WTC11 (cell line): Measurements from ENCODE around the gene FBXW9.

Experiments used
- ELF4 ChIP-seq: sonication (generic); formaldehyde crosslinking; IDR thresholded peaks from 2 replicates; pipeline ENCODE4 v1.8.1; 2022; ENCODE audit warnings: low read depth, mild to moderate bottlenecking, moderate library complexity, missing genetic modification reagents
- FOXK1 ChIP-seq: sonication (generic); formaldehyde crosslinking; IDR thresholded peaks from 2 replicates; pipeline ENCODE4 v1.8.0; 2022; ENCODE audit warnings: mild to moderate bottlenecking, moderate library complexity, missing genetic modification reagents
- KAT7 ChIP-seq: sonication (generic); formaldehyde crosslinking; IDR thresholded peaks from 2 replicates; pipeline ENCODE4 v1.8.1; 2023; ENCODE audit warnings: missing genetic modification reagents, mild to moderate bottlenecking, borderline replicate concordance
- TP53 ChIP-seq: sonication (generic); formaldehyde crosslinking; IDR thresholded peaks from 2 replicates; pipeline ENCODE4 v1.8.1; 2023; ENCODE audit warnings: mild to moderate bottlenecking, missing genetic modification reagents
- ZNF416 ChIP-seq: fragments of 250-450 bp; sonication (Bioruptor Pico); IDR thresholded peaks from 2 replicates; pipeline ENCODE4 v1.9.0; 2021; ENCODE audit warnings: mild to moderate bottlenecking, inconsistent platforms
- TF ChIP-seq, protein P1 (sequence below): sonication (generic); formaldehyde crosslinking; IDR thresholded peaks from 2 replicates; pipeline ENCODE4 v1.8.0; 2023; ENCODE audit warnings: missing genetic modification reagents
- TF ChIP-seq, protein P2 (sequence below): sonication (generic); formaldehyde crosslinking; IDR thresholded peaks from 2 replicates; pipeline ENCODE4 v1.8.0; 2022; ENCODE audit warnings: mild to moderate bottlenecking, missing genetic modification reagents
- TF ChIP-seq, protein P3 (sequence below): fragments of 200-600 bp; IDR thresholded peaks from 2 replicates; pipeline ENCODE4 v1.8.0; 2022; ENCODE audit warnings: antibody characterized with exemption
- TF ChIP-seq, protein P4 (sequence below): sonication (generic); formaldehyde crosslinking; IDR thresholded peaks from 2 replicates; pipeline ENCODE4 v1.8.1; 2022; ENCODE audit warnings: low read depth, mild to moderate bottlenecking, moderate library complexity, missing genetic modification reagents, borderline replicate concordance
- TF ChIP-seq, protein P5 (sequence below): sonication (generic); formaldehyde crosslinking; IDR thresholded peaks from 2 replicates; pipeline ENCODE4 v1.8.1; 2023; ENCODE audit warnings: mild to moderate bottlenecking, missing genetic modification reagents, moderate library complexity
- TF ChIP-seq, protein P6 (sequence below): sonication (generic); formaldehyde crosslinking; conservative IDR thresholded peaks from 2 replicates; pipeline ENCODE4 v1.8.1; 2023; ENCODE audit warnings: mild to moderate bottlenecking, low read depth, missing genetic modification reagents, moderate library complexity

DNA sequence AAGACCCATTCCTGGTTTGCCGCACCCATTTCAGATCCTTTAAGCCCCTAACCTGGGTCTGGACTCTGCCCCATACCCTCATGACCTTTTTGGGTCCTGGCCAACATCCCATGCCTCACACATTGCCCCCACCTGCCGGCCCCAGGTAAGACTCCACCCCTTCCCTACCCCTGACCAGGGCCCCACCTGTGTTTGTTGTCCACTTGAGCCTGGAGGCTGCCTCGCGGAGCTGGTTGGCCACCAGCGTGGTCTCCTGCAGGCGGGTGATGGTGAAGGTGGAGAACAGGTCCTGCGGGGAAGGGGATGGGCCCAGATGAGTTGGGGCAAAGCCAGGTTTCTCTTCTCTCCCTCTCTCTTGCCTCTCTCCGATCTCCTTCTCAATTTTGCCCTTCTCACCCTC is 49.4 kb downstream of the FBXW9 start:
- TF ChIP-seq, protein P1, sequence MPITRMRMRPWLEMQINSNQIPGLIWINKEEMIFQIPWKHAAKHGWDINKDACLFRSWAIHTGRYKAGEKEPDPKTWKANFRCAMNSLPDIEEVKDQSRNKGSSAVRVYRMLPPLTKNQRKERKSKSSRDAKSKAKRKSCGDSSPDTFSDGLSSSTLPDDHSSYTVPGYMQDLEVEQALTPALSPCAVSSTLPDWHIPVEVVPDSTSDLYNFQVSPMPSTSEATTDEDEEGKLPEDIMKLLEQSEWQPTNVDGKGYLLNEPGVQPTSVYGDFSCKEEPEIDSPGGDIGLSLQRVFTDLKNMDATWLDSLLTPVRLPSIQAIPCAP (CRISPR knock-in tag), result no peak
- TF ChIP-seq, protein P2, sequence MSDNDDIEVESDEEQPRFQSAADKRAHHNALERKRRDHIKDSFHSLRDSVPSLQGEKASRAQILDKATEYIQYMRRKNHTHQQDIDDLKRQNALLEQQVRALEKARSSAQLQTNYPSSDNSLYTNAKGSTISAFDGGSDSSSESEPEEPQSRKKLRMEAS, result no peak
- TF ChIP-seq, protein P3, sequence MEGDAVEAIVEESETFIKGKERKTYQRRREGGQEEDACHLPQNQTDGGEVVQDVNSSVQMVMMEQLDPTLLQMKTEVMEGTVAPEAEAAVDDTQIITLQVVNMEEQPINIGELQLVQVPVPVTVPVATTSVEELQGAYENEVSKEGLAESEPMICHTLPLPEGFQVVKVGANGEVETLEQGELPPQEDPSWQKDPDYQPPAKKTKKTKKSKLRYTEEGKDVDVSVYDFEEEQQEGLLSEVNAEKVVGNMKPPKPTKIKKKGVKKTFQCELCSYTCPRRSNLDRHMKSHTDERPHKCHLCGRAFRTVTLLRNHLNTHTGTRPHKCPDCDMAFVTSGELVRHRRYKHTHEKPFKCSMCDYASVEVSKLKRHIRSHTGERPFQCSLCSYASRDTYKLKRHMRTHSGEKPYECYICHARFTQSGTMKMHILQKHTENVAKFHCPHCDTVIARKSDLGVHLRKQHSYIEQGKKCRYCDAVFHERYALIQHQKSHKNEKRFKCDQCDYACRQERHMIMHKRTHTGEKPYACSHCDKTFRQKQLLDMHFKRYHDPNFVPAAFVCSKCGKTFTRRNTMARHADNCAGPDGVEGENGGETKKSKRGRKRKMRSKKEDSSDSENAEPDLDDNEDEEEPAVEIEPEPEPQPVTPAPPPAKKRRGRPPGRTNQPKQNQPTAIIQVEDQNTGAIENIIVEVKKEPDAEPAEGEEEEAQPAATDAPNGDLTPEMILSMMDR, result no peak
- TF ChIP-seq, protein P4, sequence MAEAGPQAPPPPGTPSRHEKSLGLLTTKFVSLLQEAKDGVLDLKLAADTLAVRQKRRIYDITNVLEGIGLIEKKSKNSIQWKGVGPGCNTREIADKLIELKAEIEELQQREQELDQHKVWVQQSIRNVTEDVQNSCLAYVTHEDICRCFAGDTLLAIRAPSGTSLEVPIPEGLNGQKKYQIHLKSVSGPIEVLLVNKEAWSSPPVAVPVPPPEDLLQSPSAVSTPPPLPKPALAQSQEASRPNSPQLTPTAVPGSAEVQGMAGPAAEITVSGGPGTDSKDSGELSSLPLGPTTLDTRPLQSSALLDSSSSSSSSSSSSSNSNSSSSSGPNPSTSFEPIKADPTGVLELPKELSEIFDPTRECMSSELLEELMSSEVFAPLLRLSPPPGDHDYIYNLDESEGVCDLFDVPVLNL (CRISPR knock-in tag), result no peak
- TF ChIP-seq KAT7 (CRISPR knock-in tag) (no peak), ZNF416 (CRISPR knock-in tag) (no peak), ELF4 (CRISPR knock-in tag) (no peak), FOXK1 (CRISPR knock-in tag) (no peak), TP53 (CRISPR knock-in tag) (no peak)
- TF ChIP-seq, protein P5, sequence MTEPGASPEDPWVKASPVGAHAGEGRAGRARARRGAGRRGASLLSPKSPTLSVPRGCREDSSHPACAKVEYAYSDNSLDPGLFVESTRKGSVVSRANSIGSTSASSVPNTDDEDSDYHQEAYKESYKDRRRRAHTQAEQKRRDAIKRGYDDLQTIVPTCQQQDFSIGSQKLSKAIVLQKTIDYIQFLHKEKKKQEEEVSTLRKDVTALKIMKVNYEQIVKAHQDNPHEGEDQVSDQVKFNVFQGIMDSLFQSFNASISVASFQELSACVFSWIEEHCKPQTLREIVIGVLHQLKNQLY, result no peak
- TF ChIP-seq, protein P6, sequence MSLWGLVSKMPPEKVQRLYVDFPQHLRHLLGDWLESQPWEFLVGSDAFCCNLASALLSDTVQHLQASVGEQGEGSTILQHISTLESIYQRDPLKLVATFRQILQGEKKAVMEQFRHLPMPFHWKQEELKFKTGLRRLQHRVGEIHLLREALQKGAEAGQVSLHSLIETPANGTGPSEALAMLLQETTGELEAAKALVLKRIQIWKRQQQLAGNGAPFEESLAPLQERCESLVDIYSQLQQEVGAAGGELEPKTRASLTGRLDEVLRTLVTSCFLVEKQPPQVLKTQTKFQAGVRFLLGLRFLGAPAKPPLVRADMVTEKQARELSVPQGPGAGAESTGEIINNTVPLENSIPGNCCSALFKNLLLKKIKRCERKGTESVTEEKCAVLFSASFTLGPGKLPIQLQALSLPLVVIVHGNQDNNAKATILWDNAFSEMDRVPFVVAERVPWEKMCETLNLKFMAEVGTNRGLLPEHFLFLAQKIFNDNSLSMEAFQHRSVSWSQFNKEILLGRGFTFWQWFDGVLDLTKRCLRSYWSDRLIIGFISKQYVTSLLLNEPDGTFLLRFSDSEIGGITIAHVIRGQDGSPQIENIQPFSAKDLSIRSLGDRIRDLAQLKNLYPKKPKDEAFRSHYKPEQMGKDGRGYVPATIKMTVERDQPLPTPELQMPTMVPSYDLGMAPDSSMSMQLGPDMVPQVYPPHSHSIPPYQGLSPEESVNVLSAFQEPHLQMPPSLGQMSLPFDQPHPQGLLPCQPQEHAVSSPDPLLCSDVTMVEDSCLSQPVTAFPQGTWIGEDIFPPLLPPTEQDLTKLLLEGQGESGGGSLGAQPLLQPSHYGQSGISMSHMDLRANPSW, result no peak
